T-helper 17 cell (primary cell): ENCODE results near the gene AP1S1. TPM values are rescaled to one million over a fixed set of nuclear protein-coding genes. Genes with fewer than 3 reads are reported as not detected.
"Not testable (repeated sequence)": the region's sequence is repeated elsewhere in the genome, so short reads cannot be mapped to it uniquely, and the experiment has no call there.

Source experiments
- ATAC-seq: fragments of 150-1000 bp; cut with Tn5 transposase; 2 replicates; pipeline ENCODE4 v1.10.0; 2021; ENCODE audit warnings: mild to moderate bottlenecking, moderate library complexity
- DNase-seq, 3 donors: peaks; one replicate each; pipeline versions ENCODE4 v3.0.0 to v3.0.0-alpha.2; 2020 to 2021
- H3K9me3 ChIP-seq: one replicate; pipeline ENCODE4 v1.7.0; 2013; ENCODE audit warnings: low read length, mild to moderate bottlenecking; ENCODE audit not compliant: control insufficient read depth, poor library complexity, severe bottlenecking
- H3K27ac Mint-ChIP-seq: one replicate; pipeline ENCODE4 v1.8.0; 2022; ENCODE audit warnings: mild to moderate bottlenecking, moderate library complexity, mixed read lengths
- H3K27me3 Mint-ChIP-seq: one replicate; pipeline ENCODE4 v1.8.0; 2022; ENCODE audit warnings: mixed read lengths
- H3K36me3 Mint-ChIP-seq: one replicate; pipeline ENCODE4 v1.8.0; 2022; ENCODE audit warnings: low read depth, mixed read lengths
- H3K4me1 Mint-ChIP-seq: one replicate; pipeline ENCODE4 v1.8.0; 2022; ENCODE audit warnings: mild to moderate bottlenecking, mixed read lengths
- H3K4me3 Mint-ChIP-seq: one replicate; pipeline ENCODE4 v1.8.0; 2022; ENCODE audit warnings: mild to moderate bottlenecking, moderate library complexity, mixed read lengths
- total RNA-seq, 4 donors: library from RNA in 2 of 4; stranded (reverse) in 2 of 4; gene quantifications; one replicate each; pipeline ENCODE4 v1.2.3 and lab custom pipeline; 2022 to 2026

AP1S1 gene
- total RNA-seq, 2 donors from 2014 or later = 9.7 to 11.7 TPM

DNA sequence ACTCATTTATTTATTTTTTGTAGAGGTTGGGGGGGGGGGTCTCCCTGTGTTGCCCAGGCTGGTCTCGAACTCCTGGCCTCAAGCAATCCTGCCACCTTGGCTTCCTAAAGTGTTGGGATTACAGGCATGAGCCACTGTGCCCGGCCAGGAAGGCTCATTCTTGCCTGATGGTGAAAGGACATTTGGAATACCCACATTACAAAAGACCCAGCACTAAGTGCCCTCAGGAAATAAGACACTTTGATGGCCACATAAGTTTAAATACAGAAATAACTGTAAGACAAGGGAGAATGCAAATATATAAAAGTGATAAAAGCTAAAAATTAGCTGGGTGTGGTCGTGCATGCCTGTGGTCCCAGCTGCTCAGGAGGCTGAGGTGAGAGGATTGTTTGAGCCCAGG lies 35.4 kb upstream of the AP1S1 start:
- H3K27me3 Mint-ChIP-seq = peaks cover 40% of the 10 kb centered on the region
- no peaks in the 10 kb centered on the region for H3K9me3 ChIP-seq
- H3K27ac Mint-ChIP-seq = no peak overlapping the region

DNA sequence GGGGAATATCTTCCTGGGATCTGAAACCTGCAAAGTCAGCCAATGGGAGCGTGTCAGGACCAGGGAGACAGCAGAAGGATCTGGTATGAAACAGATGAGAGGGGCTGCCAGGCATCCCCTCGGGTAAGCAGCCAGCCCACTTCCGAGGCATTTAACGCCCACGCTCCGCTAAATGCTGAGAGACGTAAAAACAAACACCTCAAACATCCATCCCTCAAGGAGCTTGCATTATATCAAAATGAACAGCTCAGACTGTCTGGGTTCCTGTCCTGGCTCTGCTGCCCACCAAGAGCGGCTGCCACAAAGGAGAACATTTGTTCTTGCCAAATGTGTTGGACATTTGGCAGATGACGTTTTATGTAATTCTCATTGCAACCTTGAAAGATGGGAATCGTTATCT lies 34.4 kb upstream of the AP1S1 start:
- H3K36me3 Mint-ChIP-seq = peaks cover 6% of the 10 kb centered on the region
- no peak overlapping the region for H3K27ac Mint-ChIP-seq
- peaks cover 11% of the 10 kb centered on the region for H3K4me1 Mint-ChIP-seq
- ATAC-seq = no peak
- peaks cover 47% of the 10 kb centered on the region for H3K27me3 Mint-ChIP-seq
- H3K9me3 ChIP-seq = no peaks in the 10 kb centered on the region
- DNase-seq = no peak
- H3K4me3 Mint-ChIP-seq = no peak overlapping the region

More for the DNA sequence above, 35.4 kb upstream of the AP1S1 start:
- DNase-seq (no peak), ATAC-seq (no peak)
- Mint-ChIP-seq H3K4me3 (no peak overlapping the region), H3K4me1 (peaks cover 8% of the 10 kb centered on the region), H3K36me3 (peaks cover 6% of the 10 kb centered on the region)

DNA sequence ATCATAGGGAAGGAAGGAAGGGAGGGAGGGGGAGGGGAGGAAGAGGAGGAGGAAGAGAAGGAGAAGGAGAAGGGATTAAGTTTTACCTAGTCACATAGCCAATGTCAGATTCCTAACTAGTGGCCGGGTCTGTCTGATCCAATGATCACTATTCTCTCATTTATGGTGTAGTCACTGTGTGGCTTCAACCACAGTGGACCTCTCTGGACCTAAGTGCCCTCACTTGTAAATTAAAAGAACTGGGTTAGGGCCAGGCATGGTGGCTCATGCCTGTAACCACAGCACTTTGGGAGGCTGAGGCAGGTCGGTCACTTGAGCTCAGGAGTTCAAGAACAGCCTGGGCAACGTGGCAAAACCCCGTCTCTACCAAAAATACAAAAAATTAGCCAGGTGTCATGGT lies 34.0 kb upstream of the AP1S1 start:
- H3K27ac Mint-ChIP-seq = no peak overlapping the region

DNA sequence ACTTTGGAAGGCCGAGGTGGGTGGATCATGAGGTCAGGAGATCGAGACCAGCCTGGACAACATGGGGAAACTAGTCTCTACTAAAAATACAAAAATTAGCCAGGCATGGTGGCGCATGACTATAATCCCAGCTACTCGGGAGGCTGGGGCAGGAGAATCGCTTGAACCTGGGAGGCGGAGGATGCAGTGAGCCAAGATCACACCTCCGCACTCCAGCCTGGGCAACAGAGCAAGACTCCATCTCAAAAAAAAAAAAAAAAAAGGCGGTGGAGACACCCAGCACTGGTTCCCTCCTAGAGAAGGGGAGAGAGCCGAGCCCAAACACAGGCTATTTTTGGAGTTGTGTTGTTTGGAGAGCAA lies 32.7 kb upstream of the AP1S1 start:
- H3K9me3 ChIP-seq, ATAC-seq, H3K27ac Mint-ChIP-seq, H3K4me3 Mint-ChIP-seq, H3K36me3 Mint-ChIP-seq, DNase-seq: not testable (repeated sequence)
- Mint-ChIP-seq H3K4me1 (peaks cover 18% of the 10 kb centered on the region), H3K27me3 (peaks cover 63% of the 10 kb centered on the region)

More for the DNA sequence above, 34.0 kb upstream of the AP1S1 start:
- no peak for ATAC-seq
- H3K4me1 Mint-ChIP-seq = peaks cover 13% of the 10 kb centered on the region
- H3K36me3 Mint-ChIP-seq = peaks cover 6% of the 10 kb centered on the region
- no peaks in the 10 kb centered on the region for H3K9me3 ChIP-seq
- H3K27me3 Mint-ChIP-seq = peaks cover 51% of the 10 kb centered on the region
- no peak for DNase-seq
- H3K4me3 Mint-ChIP-seq = no peak overlapping the region

DNA sequence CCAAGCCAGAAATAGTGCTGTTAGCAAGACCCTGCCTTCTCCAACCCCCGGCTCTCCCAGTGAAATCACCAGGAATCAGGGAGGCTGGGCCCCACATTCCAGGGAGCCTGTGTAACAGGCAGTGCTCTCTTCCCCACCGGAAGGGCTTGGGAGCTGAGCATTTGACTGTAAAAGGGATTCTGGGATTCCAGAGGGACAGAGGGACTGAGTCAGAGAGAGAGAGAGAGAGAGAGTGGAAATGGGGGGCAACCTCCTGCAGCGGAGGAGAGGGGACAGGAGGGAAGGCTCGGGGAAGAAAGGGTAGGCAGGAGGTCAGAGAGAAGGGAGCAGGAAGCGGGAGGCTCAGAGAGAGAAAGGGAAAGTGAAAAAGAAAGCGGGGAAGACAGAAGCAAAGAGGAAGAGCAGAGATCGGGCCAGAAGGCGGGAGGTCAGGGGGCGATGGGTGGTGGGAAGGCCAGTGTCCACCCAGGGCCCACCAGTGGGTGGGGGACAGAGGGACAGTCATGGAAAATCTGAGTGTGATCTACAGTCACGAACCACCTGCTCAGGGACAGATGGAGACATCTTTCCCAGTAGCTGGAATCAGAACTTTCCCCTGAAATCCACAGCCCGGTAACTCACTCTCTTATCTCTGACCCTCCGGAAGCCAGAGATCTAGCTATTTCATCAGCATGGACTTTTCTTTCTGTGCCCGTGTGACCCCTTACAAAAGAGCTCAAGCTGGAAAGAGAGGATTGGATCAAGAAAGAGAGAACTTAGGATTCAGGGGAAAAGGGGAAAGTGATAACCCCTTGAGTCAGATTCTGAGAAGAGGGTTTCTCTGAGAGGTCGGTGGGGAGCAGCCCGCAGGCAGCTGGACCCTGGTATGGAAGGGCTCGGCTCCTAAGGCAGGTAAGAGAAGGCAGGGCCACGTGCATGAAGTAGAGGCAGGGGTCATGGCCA lies 32.0 kb upstream of the AP1S1 start:
- DNase-seq (no peak), ATAC-seq (no peak)
- Mint-ChIP-seq H3K27me3 (peaks cover 69% of the 10 kb centered on the region), H3K27ac (no peak overlapping the region), H3K4me3 (peak overlapping the region; percentile 19), H3K36me3 (peaks cover 9% of the 10 kb centered on the region), H3K4me1 (peaks cover 25% of the 10 kb centered on the region)
- H3K9me3 ChIP-seq = no peaks in the 10 kb centered on the region

DNA sequence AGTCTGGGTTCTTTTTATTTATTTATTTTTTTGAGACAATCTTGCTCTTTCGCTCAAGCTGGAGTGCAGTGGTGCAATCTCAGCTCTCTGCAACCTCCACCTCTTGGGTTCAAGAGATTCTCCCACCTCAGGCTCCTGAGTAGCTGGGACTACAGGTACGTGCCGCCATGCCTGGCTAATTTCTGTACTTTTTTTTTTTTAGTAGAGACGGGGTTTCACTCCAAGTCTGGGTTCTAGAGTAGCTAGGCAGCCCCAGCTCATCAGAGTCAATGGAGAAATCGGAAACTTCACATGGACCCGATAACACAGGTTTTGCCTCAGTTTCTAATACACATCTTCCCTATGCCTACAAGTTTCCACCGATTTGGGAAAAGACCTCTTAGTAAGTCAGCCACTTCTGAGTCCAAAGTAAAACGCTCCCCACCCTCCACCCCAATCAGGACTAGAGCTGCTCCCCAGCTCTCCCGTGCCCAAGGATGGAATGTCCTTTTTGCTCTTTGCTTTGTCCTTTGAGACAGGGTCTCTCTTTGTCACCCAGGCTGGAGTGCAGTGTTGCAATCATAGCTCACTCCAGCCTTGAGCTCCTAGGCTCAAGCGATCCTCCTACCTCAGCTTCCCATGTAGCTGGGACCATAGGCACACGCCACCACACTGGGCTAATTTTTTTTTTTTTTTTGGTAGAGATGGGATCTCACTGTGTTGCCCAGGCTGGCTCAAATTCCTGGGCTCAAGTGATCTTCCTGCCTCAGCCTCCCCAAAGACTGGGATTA lies 31.2 kb upstream of the AP1S1 start:
- Mint-ChIP-seq H3K27me3 (peaks cover 78% of the 10 kb centered on the region), H3K4me1 (peaks cover 31% of the 10 kb centered on the region), H3K4me3 (no peak overlapping the region), H3K36me3 (peaks cover 11% of the 10 kb centered on the region), H3K27ac (no peak overlapping the region)
- no peaks in the 10 kb centered on the region for H3K9me3 ChIP-seq
- DNase-seq (no peak), ATAC-seq (no peak)

DNA sequence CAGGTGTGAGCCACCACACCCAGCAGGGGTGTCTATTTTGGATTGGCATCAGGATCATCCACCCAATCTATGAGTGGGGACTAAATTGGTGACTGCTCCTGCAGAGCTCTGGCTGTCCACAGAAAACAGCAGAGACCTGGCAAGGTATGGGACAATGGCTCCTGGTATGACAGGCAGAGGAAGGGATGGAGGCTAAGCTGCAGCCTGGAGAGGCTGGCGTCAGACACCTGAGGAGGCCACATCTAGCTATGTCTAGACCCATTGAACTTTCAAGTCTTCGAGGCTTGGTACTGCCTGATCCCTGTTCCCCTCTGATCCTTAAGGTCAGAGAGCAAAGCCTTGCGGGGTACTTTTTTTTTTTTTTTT lies 30.6 kb upstream of the AP1S1 start:
- Mint-ChIP-seq H3K4me1 (peaks cover 33% of the 10 kb centered on the region), H3K27me3 (peaks cover 83% of the 10 kb centered on the region), H3K27ac (no peak overlapping the region)

DNA sequence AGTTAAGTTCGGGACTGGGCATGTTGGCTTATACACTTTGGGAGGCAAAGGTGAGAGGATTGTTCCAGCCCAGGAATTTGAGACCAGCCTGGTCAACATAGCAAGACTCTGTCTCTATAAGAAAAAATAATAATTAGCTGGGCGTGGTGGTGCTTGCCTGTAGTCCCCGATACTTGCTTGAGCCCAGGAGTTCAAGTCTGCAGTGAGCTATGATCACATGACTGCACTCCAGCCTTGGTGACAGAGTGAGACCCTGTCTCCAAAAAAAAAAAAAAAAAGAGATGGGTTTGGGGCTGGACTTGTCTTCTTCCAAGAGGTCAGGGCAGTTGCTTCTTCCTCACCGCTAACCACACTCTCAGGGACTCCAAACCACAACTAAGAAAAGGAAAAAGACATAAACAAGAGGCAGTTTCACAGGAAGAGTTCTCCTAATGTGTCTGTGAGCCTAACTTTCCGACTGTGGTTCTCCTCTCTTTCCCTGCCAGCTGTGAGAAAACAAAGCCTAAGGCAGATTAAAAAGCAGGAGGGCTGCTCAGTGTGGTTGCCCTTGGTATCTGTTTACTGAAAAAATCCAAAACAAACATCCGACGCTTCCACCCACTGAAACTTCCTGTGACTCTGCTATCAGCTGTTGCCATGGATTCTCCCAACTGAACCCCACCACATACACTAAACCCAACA lies 29.8 kb upstream of the AP1S1 start:
- no peak for DNase-seq
- H3K27me3 Mint-ChIP-seq = peaks cover 87% of the 10 kb centered on the region
- peak overlapping the region; percentile 5 for H3K4me3 Mint-ChIP-seq
- no peaks in the 10 kb centered on the region for H3K9me3 ChIP-seq
- H3K4me1 Mint-ChIP-seq = peaks cover 33% of the 10 kb centered on the region
- H3K27ac Mint-ChIP-seq = no peak overlapping the region
- H3K36me3 Mint-ChIP-seq = peaks cover 11% of the 10 kb centered on the region
- ATAC-seq = no peak

More for the DNA sequence above, 30.6 kb upstream of the AP1S1 start:
- ATAC-seq = no peak
- Mint-ChIP-seq H3K4me3 (no peak overlapping the region), H3K36me3 (peaks cover 11% of the 10 kb centered on the region)
- no peak for DNase-seq
- no peaks in the 10 kb centered on the region for H3K9me3 ChIP-seq

DNA sequence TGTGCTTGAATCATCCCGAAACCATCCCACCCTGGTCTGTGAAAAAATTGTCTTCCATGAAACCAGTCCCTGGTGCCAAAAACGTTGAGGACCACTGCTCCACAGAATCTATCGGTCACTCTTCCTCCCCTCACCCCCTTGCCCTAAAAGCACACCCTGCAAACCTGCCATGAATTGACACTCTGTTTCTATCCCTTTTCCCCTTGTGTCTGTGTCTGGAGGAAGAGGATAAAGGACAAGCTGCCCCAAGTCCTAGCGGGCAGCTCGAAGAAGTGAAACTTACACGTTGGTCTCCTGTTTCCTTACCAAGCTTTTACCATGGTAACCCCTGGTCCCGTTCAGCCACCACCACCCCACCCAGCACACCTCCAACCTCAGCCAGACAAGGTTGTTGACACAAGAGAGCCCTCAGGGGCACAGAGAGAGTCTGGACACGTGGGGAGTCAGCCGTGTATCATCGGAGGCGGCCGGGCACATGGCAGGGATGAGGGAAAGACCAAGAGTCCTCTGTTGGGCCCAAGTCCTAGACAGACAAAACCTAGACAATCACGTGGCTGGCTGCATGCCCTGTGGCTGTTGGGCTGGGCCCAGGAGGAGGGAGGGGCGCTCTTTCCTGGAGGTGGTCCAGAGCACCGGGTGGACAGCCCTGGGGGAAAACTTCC lies 28.2 kb upstream of the AP1S1 start:
- H3K4me1 Mint-ChIP-seq = peaks cover 33% of the 10 kb centered on the region
- peaks cover 14% of the 10 kb centered on the region for H3K36me3 Mint-ChIP-seq
- H3K27me3 Mint-ChIP-seq = peaks cover 83% of the 10 kb centered on the region
- peak; percentile 30 for ATAC-seq
- DNase-seq = no peak
- peak overlapping the region; percentile 84 for H3K4me3 Mint-ChIP-seq
- H3K9me3 ChIP-seq = no peaks in the 10 kb centered on the region
- H3K27ac Mint-ChIP-seq = peak overlapping the region; percentile 19

DNA sequence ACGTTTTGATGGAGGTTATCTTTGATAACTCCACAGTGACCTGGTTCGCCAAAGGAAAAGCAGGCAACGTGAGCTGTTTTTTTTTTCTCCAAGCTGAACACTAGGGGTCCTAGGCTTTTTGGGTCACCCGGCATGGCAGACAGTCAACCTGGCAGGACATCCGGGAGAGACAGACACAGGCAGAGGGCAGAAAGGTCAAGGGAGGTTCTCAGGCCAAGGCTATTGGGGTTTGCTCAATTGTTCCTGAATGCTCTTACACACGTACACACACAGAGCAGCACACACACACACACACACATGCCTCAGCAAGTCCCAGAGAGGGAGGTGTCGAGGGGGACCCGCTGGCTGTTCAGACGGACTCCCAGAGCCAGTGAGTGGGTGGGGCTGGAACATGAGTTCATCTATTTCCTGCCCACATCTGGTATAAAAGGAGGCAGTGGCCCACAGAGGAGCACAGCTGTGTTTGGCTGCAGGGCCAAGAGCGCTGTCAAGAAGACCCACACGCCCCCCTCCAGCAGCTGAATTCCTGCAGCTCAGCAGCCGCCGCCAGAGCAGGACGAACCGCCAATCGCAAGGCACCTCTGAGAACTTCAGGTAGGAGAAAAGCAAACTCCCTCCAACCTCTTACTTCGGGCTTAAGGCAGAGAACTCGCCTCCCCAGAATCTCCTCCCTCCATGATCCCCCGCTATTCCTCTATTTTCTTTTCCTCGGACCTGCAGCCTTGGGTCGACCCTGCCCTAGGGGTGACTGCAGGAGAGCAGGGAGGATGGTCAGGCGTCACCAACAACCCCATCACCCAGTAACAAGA lies 27.4 kb upstream of the AP1S1 start, which contains the start of gene SERPINE1:
Gene SERPINE1, plus strand, starts transcription at position 454 of the 809 bp plus-strand sequence. CDS start 1,290 bp downstream, outside the sequence.
- Mint-ChIP-seq H3K4me3 (peak within 1 kb of the TSS; percentile 84), H3K4me1 (peaks cover 32% of the 10 kb centered on the region), H3K27ac (peak within 1 kb of the TSS; percentile 19), H3K36me3 (peaks cover 11% of the 10 kb centered on the region), H3K27me3 (peaks cover 80% of the 10 kb centered on the region)
- peak; percentile 80 for ATAC-seq
- DNase-seq = peak in 2 of 3 donors; percentile 11 to 12
- no peaks in the 10 kb centered on the region for H3K9me3 ChIP-seq

DNA sequence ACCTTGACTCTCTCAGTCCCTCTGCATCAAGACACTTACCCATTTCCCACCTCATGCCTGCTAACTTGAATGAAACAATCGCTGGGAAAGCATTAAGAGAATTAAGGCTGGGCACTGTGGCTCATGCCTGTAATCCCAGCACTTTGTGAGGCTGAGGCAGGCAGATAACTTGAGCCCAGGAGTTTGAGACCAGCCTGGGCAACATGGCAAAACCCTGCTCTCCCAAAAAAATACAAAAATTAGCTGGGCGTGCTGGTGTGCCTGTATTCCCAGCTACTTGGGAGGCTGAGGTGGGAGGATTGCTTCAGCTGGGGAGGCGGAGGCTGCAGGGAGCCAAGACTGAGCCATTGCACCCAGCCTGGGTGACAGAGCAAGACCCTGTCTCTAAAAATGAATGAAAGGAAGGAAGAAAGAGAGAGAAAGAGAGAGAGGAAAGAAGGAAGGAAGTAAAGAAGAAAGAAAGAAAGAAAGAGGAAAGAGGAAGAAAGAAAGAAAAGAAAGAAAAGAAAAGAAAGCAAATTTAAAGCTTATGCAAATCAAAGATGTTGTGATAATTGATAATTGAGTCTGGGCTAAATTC lies 26.7 kb upstream of the AP1S1 start:
- ATAC-seq = no peak
- DNase-seq = no peak
- Mint-ChIP-seq H3K4me1 (peaks cover 25% of the 10 kb centered on the region), H3K27ac (no peak overlapping the region), H3K36me3 (peaks cover 7% of the 10 kb centered on the region), H3K4me3 (peak overlapping the region; percentile 84), H3K27me3 (peaks cover 80% of the 10 kb centered on the region)
- H3K9me3 ChIP-seq = no peaks in the 10 kb centered on the region
